Stimulated activated CD4-positive, alpha-beta T cell treated with anti-CD3 and anti-CD28 coated beads, Interleukin-2, amount 100 ng/mL, for 24 hours (primary cell): ENCODE measurements around the gene FHOD3.
"Not testable (repeated sequence)": the region's sequence is repeated elsewhere in the genome, so short reads cannot be mapped to it uniquely, and the experiment has no call there.

Experiments
- DNase-seq, 2 donors: peaks; one replicate each; pipeline ENCODE4 v3.0.0-alpha.2; 2020

Gene FHOD3

GRCh38 chr18:36688020-36688965 is 390.8 kb downstream of the FHOD3 start:
- DNase-seq, result peak; percentile 49 to 64

- no peak for DNase-seq
Measured at GRCh38 chr18:36692371-36692770, 394.9 kb downstream of the FHOD3 start.

- no peak for DNase-seq
Measured at GRCh38 chr18:36692921-36693332, 395.4 kb downstream of the FHOD3 start.

GRCh38 chr18:36693931-36694620 is 396.6 kb downstream of the FHOD3 start:
- no peak for DNase-seq

- no peak for DNase-seq
Measured at GRCh38 chr18:36695806-36696205, 398.3 kb downstream of the FHOD3 start.

GRCh38 chr18:36697905-36698304 is 400.4 kb downstream of the FHOD3 start:
- DNase-seq, result no peak

- DNase-seq, result no peak
Measured at GRCh38 chr18:36700955-36701354, 403.4 kb downstream of the FHOD3 start.

- DNase-seq, result no peak
Measured at GRCh38 chr18:36702401-36703013, 405.0 kb downstream of the FHOD3 start.

- DNase-seq, result no peak
Measured at GRCh38 chr18:36704156-36704555, 406.6 kb downstream of the FHOD3 start.

- DNase-seq, result no peak
Measured at GRCh38 chr18:36706134-36706881, 408.8 kb downstream of the FHOD3 start.

- no peak for DNase-seq
Measured at GRCh38 chr18:36708366-36708765, 410.9 kb downstream of the FHOD3 start.

- DNase-seq, result no peak
Measured at GRCh38 chr18:36709315-36709714, 411.8 kb downstream of the FHOD3 start.

GRCh38 chr18:36711014-36711725 is 413.7 kb downstream of the FHOD3 start:
- no peak for DNase-seq

GRCh38 chr18:36711813-36712444 is 414.4 kb downstream of the FHOD3 start:
- no peak for DNase-seq

GRCh38 chr18:36714476-36714875 is 417.0 kb downstream of the FHOD3 start:
- DNase-seq, result no peak

GRCh38 chr18:36717422-36718110 is 420.1 kb downstream of the FHOD3 start:
- DNase-seq, result no peak

- DNase-seq, result no peak
Measured at GRCh38 chr18:36718705-36719328, 421.3 kb downstream of the FHOD3 start.

- DNase-seq, result no peak
Measured at GRCh38 chr18:36719630-36720029, 422.1 kb downstream of the FHOD3 start.

- not testable (repeated sequence) for DNase-seq
Measured at GRCh38 chr18:36721351-36721750, 423.8 kb downstream of the FHOD3 start.

GRCh38 chr18:36724169-36724568 is 426.7 kb downstream of the FHOD3 start:
- no peak for DNase-seq

- no peak for DNase-seq
Measured at GRCh38 chr18:36724591-36725001, 427.1 kb downstream of the FHOD3 start.
